Spleen (tissue), 7 donors: ENCODE measurements around the gene IGLL5.

Source experiments
- CTCF ChIP-seq, 11 experiments: fragments of 200-600 bp in 7 of 11; fragments of 450-650 bp in 4 of 11; sonication (generic) in 4 of 11; IDR thresholded peaks in 8 of 11; conservative IDR thresholded peaks in 3 of 11; 1 replicate in 7 of 11; 2 replicates in 4 of 11; pipeline versions ENCODE4 v1.4.0 to v1.8.0; 2016 to 2021; ENCODE audit warnings: antibody characterized with exemption in 11 of 11, inconsistent platforms in 4 of 11, mild to moderate bottlenecking in 1 of 11
- POLR2A ChIP-seq, 3 donors: fragments of 450-650 bp; IDR thresholded peaks; one replicate each; pipeline ENCODE4 v1.5.1; 2017; ENCODE audit warnings: antibody characterized with exemption in 3 of 3, mild to moderate bottlenecking in 1 of 3
- POLR2AphosphoS5 ChIP-seq, 3 donors: sonication (generic); formaldehyde crosslinking; IDR thresholded peaks; one replicate each; pipeline ENCODE4 v1.5.1; 2017; ENCODE audit warnings: antibody characterized with exemption in 3 of 3
- donor health status: DM: no; HTN: no; CAD: no; lungs with moderate emphysema.
- donor health status: DM: no; HTN: no; CAD: no.
- donor health status: DM: no; HTN: no; CAD: no.

GRCh38 chr22:22918297-22918965 lies 30.8 kb downstream of the IGLL5 start:
- no peak for TF ChIP-seq CTCF (IDR thresholded peaks at IDR 0.05 in 8 of 11, conservative IDR thresholded peaks at IDR 0.05 in 3 of 11)
- no peak for TF ChIP-seq POLR2A (IDR thresholded peaks at IDR 0.05)
- no peak for TF ChIP-seq POLR2AphosphoS5 (IDR thresholded peaks at IDR 0.05)
